ENCODE results near the gene CALN1.

Gene CALN1

DNA sequence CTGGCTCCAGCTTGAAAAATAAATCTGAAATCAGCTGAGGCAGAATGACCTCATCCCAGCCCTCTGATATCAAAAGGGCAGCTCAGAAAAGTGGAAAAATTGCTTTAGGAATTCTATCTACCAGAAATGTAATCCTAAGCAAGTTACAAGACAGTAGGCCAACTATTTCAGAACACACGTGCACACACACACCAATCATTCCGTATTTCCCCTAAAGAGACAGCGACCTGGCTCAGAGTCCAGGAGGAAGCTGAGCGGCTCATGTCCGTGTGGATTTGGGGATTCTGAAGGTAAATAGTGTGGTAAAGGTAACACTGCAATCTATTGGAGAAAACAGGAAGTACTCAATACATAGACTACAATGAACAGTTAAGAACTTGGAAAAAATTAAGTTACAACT, 288.2 kb downstream of the CALN1 start:
- ATAC-seq (ENCODE audit: low read depth) = no peak
- no peak for DNase-seq (ENCODE audit: low spot score)
- Histone ChIP-seq H3K27me3 (ENCODE audit: insufficient read depth, poor library complexity, severe bottlenecking) (no peaks in the 10 kb centered on the region), H3K36me3 (ENCODE audit: low read depth) (no peaks in the 10 kb centered on the region), H3K27ac (ENCODE audit: poor library complexity, severe bottlenecking) (no peak overlapping the region), H3K4me1 (ENCODE audit: insufficient read depth, poor library complexity, severe bottlenecking) (no peaks in the 10 kb centered on the region), H3K9me3 (ENCODE audit: severe bottlenecking) (no peaks in the 10 kb centered on the region), H3K4me3 (ENCODE audit: severe bottlenecking) (no peak overlapping the region)
- TF ChIP-seq, protein P1, sequence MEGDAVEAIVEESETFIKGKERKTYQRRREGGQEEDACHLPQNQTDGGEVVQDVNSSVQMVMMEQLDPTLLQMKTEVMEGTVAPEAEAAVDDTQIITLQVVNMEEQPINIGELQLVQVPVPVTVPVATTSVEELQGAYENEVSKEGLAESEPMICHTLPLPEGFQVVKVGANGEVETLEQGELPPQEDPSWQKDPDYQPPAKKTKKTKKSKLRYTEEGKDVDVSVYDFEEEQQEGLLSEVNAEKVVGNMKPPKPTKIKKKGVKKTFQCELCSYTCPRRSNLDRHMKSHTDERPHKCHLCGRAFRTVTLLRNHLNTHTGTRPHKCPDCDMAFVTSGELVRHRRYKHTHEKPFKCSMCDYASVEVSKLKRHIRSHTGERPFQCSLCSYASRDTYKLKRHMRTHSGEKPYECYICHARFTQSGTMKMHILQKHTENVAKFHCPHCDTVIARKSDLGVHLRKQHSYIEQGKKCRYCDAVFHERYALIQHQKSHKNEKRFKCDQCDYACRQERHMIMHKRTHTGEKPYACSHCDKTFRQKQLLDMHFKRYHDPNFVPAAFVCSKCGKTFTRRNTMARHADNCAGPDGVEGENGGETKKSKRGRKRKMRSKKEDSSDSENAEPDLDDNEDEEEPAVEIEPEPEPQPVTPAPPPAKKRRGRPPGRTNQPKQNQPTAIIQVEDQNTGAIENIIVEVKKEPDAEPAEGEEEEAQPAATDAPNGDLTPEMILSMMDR (IDR thresholded peaks at IDR 0.05; ENCODE audit: poor library complexity, severe bottlenecking) = no peak

DNA sequence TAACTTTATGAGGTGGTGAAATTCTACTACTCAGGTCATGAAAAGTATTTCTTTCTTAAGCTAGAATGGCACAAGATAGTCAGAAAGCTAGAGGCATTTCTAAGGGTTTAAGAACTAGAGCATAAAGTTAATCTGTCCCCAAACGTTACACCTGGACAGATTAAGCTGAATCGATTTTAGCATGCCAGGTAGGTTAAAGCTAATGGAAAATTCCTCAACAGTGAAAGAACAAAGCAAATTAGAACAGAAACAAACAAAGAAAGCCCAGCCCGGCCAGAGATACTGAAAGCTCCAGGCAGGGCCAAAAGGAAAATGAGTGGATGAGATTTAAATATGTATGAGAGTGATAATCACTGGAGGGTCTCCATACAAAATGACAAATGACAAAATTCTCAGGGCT, 293.8 kb downstream of the CALN1 start:
- no peak for DNase-seq (ENCODE audit: low spot score)
- no peaks in the 10 kb centered on the region for H3K4me1 ChIP-seq (ENCODE audit: insufficient read depth, poor library complexity, severe bottlenecking)
- H3K36me3 ChIP-seq (ENCODE audit: low read depth) = no peaks in the 10 kb centered on the region
- H3K9me3 ChIP-seq (ENCODE audit: severe bottlenecking) = no peaks in the 10 kb centered on the region
- TF ChIP-seq, protein P1 (IDR thresholded peaks at IDR 0.05; ENCODE audit: poor library complexity, severe bottlenecking) = no peak
- H3K4me3 ChIP-seq (ENCODE audit: severe bottlenecking) = no peak overlapping the region
- no peaks in the 10 kb centered on the region for H3K27me3 ChIP-seq (ENCODE audit: insufficient read depth, poor library complexity, severe bottlenecking)
- H3K27ac ChIP-seq (ENCODE audit: poor library complexity, severe bottlenecking) = no peak overlapping the region
- no peak for ATAC-seq (ENCODE audit: low read depth)

DNA sequence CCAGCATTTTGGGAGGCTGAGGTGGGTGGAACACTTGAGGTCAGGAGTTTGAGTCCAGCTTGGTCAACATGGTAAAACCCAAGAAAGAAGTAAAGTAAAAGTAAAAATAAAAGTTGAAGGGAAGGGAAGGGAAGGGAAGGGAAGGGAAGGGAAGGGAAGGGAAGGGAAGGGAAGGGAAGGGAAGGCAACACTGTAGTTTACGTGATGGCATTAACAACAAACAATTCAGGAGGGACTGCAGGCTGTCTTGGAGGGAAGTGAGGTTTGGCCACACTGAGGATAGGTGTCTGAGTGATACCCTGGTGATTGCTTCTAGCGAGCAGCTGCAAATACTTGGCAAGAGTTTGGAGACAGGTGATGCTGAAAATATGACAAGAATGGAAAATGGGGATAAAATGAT, 298.0 kb downstream of the CALN1 start:
- ATAC-seq (ENCODE audit: low read depth) (no peak), DNase-seq (ENCODE audit: low spot score) (no peak)
- Histone ChIP-seq H3K27ac (ENCODE audit: poor library complexity, severe bottlenecking) (no peak overlapping the region), H3K4me1 (ENCODE audit: insufficient read depth, poor library complexity, severe bottlenecking) (no peaks in the 10 kb centered on the region), H3K4me3 (ENCODE audit: severe bottlenecking) (no peak overlapping the region), H3K27me3 (ENCODE audit: insufficient read depth, poor library complexity, severe bottlenecking) (no peaks in the 10 kb centered on the region), H3K36me3 (ENCODE audit: low read depth) (no peaks in the 10 kb centered on the region), H3K9me3 (ENCODE audit: severe bottlenecking) (no peaks in the 10 kb centered on the region)
- TF ChIP-seq, protein P1 (IDR thresholded peaks at IDR 0.05; ENCODE audit: poor library complexity, severe bottlenecking) = no peak

DNA sequence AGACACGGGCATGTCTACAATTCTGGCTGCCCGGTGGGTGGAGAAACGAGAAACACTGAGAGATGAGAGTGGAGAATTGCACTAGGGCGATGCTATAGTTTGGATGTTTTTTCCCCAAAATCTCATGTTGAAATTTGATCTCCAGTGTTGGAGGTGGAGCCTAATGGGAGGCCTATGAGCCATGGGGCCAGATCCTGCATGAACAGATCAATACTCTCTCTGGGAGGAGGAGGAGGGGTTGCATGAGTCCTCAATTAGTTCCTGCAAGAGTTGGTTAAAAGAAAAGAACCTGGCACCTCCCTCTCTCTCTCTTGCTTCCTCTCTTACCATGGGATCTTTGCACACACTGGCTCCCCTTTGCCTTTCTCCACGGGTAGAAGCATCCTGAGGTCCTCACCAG, 299.1 kb downstream of the CALN1 start:
- no peaks in the 10 kb centered on the region for H3K9me3 ChIP-seq (ENCODE audit: severe bottlenecking)
- no peaks in the 10 kb centered on the region for H3K4me1 ChIP-seq (ENCODE audit: insufficient read depth, poor library complexity, severe bottlenecking)
- H3K4me3 ChIP-seq (ENCODE audit: severe bottlenecking) = no peak overlapping the region
- H3K27ac ChIP-seq (ENCODE audit: poor library complexity, severe bottlenecking) = no peak overlapping the region
- DNase-seq (ENCODE audit: low spot score) (no peak), ATAC-seq (ENCODE audit: low read depth) (no peak)
- no peaks in the 10 kb centered on the region for H3K27me3 ChIP-seq (ENCODE audit: insufficient read depth, poor library complexity, severe bottlenecking)
- H3K36me3 ChIP-seq (ENCODE audit: low read depth) = no peaks in the 10 kb centered on the region
- TF ChIP-seq, protein P1 (IDR thresholded peaks at IDR 0.05; ENCODE audit: poor library complexity, severe bottlenecking) = no peak

DNA sequence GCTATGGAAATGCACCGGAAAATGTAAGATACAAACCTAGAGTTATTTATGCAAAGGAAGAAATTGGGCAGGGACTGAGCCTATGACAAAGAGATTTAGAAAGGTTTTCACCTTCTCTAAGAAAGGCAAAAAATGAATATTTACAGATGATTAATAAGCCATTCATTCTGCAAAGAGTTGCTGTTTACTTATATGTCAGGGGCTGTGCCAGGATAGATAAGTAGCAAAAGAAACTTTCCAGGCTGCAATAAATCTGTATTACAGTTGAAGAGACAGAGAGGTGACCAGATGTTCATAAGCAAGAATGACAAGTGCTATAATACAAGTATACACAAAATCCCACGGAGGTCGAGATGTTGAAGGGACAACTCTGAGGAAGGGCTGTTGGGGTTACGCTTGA, 299.6 kb downstream of the CALN1 start:
- no peak overlapping the region for H3K27ac ChIP-seq (ENCODE audit: poor library complexity, severe bottlenecking)
- no peaks in the 10 kb centered on the region for H3K27me3 ChIP-seq (ENCODE audit: insufficient read depth, poor library complexity, severe bottlenecking)
- no peaks in the 10 kb centered on the region for H3K4me1 ChIP-seq (ENCODE audit: insufficient read depth, poor library complexity, severe bottlenecking)
- TF ChIP-seq, protein P1 (IDR thresholded peaks at IDR 0.05; ENCODE audit: poor library complexity, severe bottlenecking) = no peak
- H3K4me3 ChIP-seq (ENCODE audit: severe bottlenecking) = no peak overlapping the region
- no peaks in the 10 kb centered on the region for H3K36me3 ChIP-seq (ENCODE audit: low read depth)
- ATAC-seq (ENCODE audit: low read depth) (no peak), DNase-seq (ENCODE audit: low spot score) (no peak)
- H3K9me3 ChIP-seq (ENCODE audit: severe bottlenecking) = no peaks in the 10 kb centered on the region

Measured in RWPE2 (cell line).